SK-N-SH treated with all-trans-retinoic acid at 6 μM for 48 hours (cell line): ENCODE measurements around the gene CD48.
"Not testable (repeated sequence)": the region's sequence is repeated elsewhere in the genome, so short reads cannot be mapped to it uniquely, and the experiment has no call there.

Source experiments
- ATAC-seq: fragments of 200-7000 bp; cut with Tn5 transposase; 3 replicates; pipeline ENCODE4 v1.9.1; 2020; ENCODE audit warnings: mild to moderate bottlenecking, moderate library complexity
- ARNTL ChIP-seq: fragments of 450-650 bp; formaldehyde crosslinking; IDR thresholded peaks from 2 replicates; pipeline ENCODE4 v1.5.0; 2020; ENCODE audit warnings: low read depth, mild to moderate bottlenecking, moderate library complexity, borderline replicate concordance
- BACH2 ChIP-seq: fragments of 250-450 bp; sonication (Bioruptor Pico); IDR thresholded peaks from 2 replicates; pipeline ENCODE4 v1.9.0; 2021; ENCODE audit warnings: mild to moderate bottlenecking, borderline replicate concordance
- CSDC2 ChIP-seq: fragments of 250-450 bp; sonication (Bioruptor Pico); IDR thresholded peaks from 2 replicates; pipeline ENCODE4 v1.5.0; 2020; ENCODE audit warnings: mild to moderate bottlenecking, moderate library complexity
- ESRRG ChIP-seq: fragments of 250-450 bp; sonication (Bioruptor Pico); IDR thresholded peaks from 2 replicates; pipeline ENCODE4 v1.6.1; 2021; ENCODE audit warnings: mild to moderate bottlenecking
- GLIS3 ChIP-seq: fragments of 250-450 bp; sonication (Bioruptor Pico); IDR thresholded peaks from 2 replicates; pipeline ENCODE4 v1.5.0; 2020; ENCODE audit warnings: mild to moderate bottlenecking, moderate library complexity
- ISL1 ChIP-seq: fragments of 250-450 bp; sonication (Bioruptor Pico); IDR thresholded peaks from 2 replicates; pipeline ENCODE4 v2.1.2; 2022; ENCODE audit warnings: mild to moderate bottlenecking, moderate library complexity
- OSR1 ChIP-seq: fragments of 250-450 bp; sonication (Bioruptor Pico); IDR thresholded peaks from 2 replicates; pipeline ENCODE4 v1.8.0; 2022; ENCODE audit warnings: moderate library complexity, mild to moderate bottlenecking, inconsistent platforms
- PPARA ChIP-seq: fragments of 250-450 bp; sonication (Bioruptor Pico); IDR thresholded peaks from 2 replicates; pipeline ENCODE4 v1.5.0; 2020; ENCODE audit warnings: mild to moderate bottlenecking, borderline replicate concordance
- RARB ChIP-seq: fragments of 250-450 bp; sonication (Bioruptor Pico); IDR thresholded peaks from 2 replicates; pipeline ENCODE4 v1.8.0; 2021; ENCODE audit warnings: mild to moderate bottlenecking, moderate library complexity
- SNAI2 ChIP-seq: fragments of 250-450 bp; sonication (Bioruptor Pico); IDR thresholded peaks from 2 replicates; pipeline ENCODE4 v1.5.0; 2020; ENCODE audit warnings: mild to moderate bottlenecking, moderate library complexity
- TCF4 ChIP-seq: fragments of 250-450 bp; sonication (Bioruptor Pico); IDR thresholded peaks from 2 replicates; pipeline ENCODE4 v1.8.0; 2021; ENCODE audit warnings: mild to moderate bottlenecking, moderate library complexity, borderline replicate concordance
- TOX ChIP-seq: fragments of 250-450 bp; sonication (Bioruptor Pico); IDR thresholded peaks from 2 replicates; pipeline ENCODE4 v1.8.0; 2021; ENCODE audit warnings: mild to moderate bottlenecking, moderate library complexity, borderline replicate concordance
- ZC3H10 ChIP-seq: fragments of 250-450 bp; sonication (Bioruptor Pico); IDR thresholded peaks from 2 replicates; pipeline ENCODE4 v1.5.1; 2021; ENCODE audit warnings: mild to moderate bottlenecking, moderate library complexity
- ZFP3 ChIP-seq: fragments of 250-450 bp; sonication (Bioruptor Pico); IDR thresholded peaks from 2 replicates; pipeline ENCODE4 v1.5.0; 2020; ENCODE audit warnings: mild to moderate bottlenecking, moderate library complexity
- ZFP30 ChIP-seq: fragments of 450-650 bp; formaldehyde crosslinking; IDR thresholded peaks from 2 replicates; pipeline ENCODE4 v1.5.0; 2022; ENCODE audit warnings: mild to moderate bottlenecking, moderate library complexity
- ZNF565 ChIP-seq: fragments of 450-650 bp; formaldehyde crosslinking; conservative IDR thresholded peaks from 2 replicates; pipeline ENCODE4 v1.5.0; 2020; ENCODE audit warnings: low read depth, mild to moderate bottlenecking, moderate library complexity
- ZNF70 ChIP-seq: fragments of 450-650 bp; formaldehyde crosslinking; IDR thresholded peaks from 2 replicates; pipeline ENCODE4 v1.5.0; 2020; ENCODE audit warnings: mild to moderate bottlenecking, moderate library complexity
- ZNF8 ChIP-seq: fragments of 450-650 bp; formaldehyde crosslinking; IDR thresholded peaks from 2 replicates; pipeline ENCODE4 v1.5.0; 2020; ENCODE audit warnings: mild to moderate bottlenecking, moderate library complexity
- TF ChIP-seq, protein P1 (sequence below): fragments of 250-450 bp; sonication (Bioruptor Pico); IDR thresholded peaks from 2 replicates; pipeline ENCODE4 v1.5.0; 2020; ENCODE audit warnings: mild to moderate bottlenecking, moderate library complexity
- TF ChIP-seq, protein P2 (sequence below): fragments of 250-450 bp; sonication (Bioruptor Pico); IDR thresholded peaks from 2 replicates; pipeline ENCODE4 v1.8.0; 2020; ENCODE audit warnings: mild to moderate bottlenecking, moderate library complexity, borderline replicate concordance
- TF ChIP-seq, protein P3 (sequence below): fragments of 250-450 bp; sonication (Bioruptor Pico); IDR thresholded peaks from 2 replicates; pipeline ENCODE4 v1.8.0; 2021; ENCODE audit warnings: low read depth, mild to moderate bottlenecking, moderate library complexity, borderline replicate concordance

CD48 gene

DNA sequence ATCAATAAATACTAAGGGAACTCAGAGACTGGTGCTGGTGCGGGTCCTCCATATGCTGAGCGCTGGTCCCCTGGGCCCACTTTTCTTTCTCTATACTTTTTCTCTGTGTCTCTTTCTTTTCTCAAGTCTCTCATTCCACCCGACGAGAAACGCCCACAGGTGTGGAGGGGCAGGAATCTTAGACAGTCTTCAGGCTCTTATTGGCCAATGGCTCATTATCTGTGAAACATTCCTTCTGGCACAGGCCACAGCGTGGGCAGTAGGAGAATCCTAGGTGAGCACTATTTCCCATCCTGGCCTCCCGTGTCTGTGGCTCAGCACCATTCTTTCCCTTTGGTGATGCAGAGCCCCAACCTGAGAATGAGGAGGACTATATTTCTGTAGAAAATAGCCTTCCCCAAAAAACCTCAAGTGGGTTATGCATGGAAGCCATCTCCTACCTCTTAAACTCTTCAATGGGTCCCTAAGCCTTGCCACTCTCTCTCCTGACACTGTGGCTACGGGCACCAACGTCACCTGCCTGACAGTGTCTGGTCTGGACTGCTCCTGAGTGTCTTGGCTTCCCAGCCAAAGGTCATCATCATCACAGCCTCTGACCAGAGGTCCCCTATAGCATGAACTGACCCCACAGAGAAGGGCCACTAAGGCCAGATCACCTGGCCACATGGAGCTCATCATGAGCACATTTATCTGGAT is 58.5 kb downstream of the CD48 start:
- TF ChIP-seq ZNF565 (CRISPR knock-in tag), result no peak
- TF ChIP-seq ZC3H10, result no peak
- no peak for TF ChIP-seq PPARA (CRISPR knock-in tag)
- TF ChIP-seq OSR1 (CRISPR knock-in tag), result no peak
- no peak for TF ChIP-seq RARB (CRISPR knock-in tag)
- no peak for TF ChIP-seq TCF4 (CRISPR knock-in tag)
- no peak for TF ChIP-seq GLIS3 (CRISPR knock-in tag)
- TF ChIP-seq ZFP30 (CRISPR knock-in tag), result no peak
- no peak for TF ChIP-seq ISL1 (CRISPR knock-in tag)
- no peak for TF ChIP-seq ZNF70 (CRISPR knock-in tag)
- no peak for TF ChIP-seq ESRRG (CRISPR knock-in tag)
- TF ChIP-seq, all 23 proteins: peak for 0

DNA sequence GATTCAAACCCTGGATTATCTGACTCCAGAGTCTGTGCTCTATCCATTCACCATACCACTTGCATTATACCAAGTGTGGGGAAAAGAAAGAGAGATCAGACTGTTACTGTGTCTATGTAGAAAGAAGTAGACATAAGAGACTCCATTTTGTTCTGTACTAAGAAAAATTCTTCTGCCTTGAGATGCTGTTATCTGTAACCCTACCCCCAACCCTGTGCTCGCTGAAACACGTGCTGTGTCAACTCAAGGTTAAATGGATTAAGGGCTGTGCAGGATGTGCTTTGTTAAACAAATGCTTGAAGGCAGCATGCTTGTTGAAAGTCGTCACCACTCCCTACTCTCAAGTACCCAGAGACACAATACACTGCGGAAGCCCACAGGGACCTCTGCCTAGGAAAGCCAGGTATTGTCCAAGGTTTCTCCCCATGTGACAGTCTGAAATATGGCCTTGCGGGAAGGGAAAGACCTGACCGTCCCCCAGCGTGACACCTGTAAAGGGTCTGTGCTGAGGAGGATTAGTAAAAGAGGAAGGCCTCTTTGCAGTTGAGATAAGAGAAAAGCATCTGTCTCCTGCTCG is 59.5 kb downstream of the CD48 start:
- ATAC-seq, result not testable (repeated sequence)

More for the DNA sequence above, 58.5 kb downstream of the CD48 start:
- no peak for ATAC-seq

DNA sequence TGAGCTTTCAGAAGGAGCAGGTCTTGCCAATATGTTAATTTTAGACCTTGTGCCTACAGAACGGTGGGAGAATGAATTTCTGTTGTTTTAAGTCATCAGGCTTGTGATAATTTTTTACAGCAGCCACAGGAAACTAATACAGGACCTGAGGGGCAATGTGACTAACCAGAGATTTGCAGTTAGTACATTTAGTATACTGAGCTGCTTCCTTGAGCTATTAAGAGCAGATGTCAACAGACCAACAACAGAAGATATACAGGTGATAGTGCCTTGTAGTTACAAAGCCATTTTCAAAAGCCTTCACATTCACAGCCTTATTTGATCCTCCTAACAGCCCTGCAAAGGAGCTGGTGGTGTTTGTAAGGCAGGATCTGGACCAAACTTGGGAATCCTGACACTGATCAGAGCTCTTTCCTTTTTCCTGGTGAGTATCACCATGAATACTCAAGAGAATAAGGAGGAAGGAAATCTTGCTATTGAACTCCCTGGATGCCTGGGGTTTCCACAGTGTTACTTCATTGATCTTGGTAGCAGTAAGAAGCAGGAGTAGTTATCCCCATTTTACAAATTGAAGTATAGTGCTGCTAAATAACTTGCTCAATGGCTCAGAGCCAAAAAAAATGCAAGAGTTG is 60.1 kb downstream of the CD48 start:
- no peak for ATAC-seq
- no peak for TF ChIP-seq TCF4 (CRISPR knock-in tag)
- no peak for TF ChIP-seq ZFP3 (CRISPR knock-in tag)
- TF ChIP-seq SNAI2 (CRISPR knock-in tag), result no peak
- TF ChIP-seq ZC3H10, result no peak
- no peak for TF ChIP-seq ZNF70 (CRISPR knock-in tag)

DNA sequence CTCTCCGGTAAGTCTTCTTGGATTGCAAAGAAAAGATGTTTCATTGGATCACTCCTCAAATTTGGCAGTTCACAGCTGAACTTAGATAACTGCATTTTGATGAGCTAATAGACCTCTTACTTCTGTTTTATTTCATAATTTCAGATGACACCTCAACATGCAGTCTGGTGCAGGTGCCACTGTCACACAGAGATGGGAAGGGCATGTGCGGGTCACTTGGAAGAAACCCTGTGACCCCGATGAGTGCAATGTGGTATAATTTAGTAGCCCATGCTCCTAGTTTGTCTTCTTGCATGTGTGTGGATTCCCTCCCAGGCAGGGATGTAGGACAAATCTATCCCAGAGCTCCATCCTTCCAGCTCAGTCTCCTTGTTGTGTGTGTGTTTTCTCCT is 64.3 kb downstream of the CD48 start:
- ATAC-seq, result no peak
- TF ChIP-seq TOX, result no peak
- no peak for TF ChIP-seq ZC3H10
- TF ChIP-seq ARNTL (CRISPR knock-in tag), result no peak
- no peak for TF ChIP-seq ISL1 (CRISPR knock-in tag)
- no peak for TF ChIP-seq SNAI2 (CRISPR knock-in tag)
- no peak for TF ChIP-seq ZNF70 (CRISPR knock-in tag)
- TF ChIP-seq ZNF8 (CRISPR knock-in tag), result no peak
- no peak for TF ChIP-seq OSR1 (CRISPR knock-in tag)
- TF ChIP-seq ZNF565 (CRISPR knock-in tag), result no peak
- no peak for TF ChIP-seq TCF4 (CRISPR knock-in tag)
- TF ChIP-seq, protein P1, sequence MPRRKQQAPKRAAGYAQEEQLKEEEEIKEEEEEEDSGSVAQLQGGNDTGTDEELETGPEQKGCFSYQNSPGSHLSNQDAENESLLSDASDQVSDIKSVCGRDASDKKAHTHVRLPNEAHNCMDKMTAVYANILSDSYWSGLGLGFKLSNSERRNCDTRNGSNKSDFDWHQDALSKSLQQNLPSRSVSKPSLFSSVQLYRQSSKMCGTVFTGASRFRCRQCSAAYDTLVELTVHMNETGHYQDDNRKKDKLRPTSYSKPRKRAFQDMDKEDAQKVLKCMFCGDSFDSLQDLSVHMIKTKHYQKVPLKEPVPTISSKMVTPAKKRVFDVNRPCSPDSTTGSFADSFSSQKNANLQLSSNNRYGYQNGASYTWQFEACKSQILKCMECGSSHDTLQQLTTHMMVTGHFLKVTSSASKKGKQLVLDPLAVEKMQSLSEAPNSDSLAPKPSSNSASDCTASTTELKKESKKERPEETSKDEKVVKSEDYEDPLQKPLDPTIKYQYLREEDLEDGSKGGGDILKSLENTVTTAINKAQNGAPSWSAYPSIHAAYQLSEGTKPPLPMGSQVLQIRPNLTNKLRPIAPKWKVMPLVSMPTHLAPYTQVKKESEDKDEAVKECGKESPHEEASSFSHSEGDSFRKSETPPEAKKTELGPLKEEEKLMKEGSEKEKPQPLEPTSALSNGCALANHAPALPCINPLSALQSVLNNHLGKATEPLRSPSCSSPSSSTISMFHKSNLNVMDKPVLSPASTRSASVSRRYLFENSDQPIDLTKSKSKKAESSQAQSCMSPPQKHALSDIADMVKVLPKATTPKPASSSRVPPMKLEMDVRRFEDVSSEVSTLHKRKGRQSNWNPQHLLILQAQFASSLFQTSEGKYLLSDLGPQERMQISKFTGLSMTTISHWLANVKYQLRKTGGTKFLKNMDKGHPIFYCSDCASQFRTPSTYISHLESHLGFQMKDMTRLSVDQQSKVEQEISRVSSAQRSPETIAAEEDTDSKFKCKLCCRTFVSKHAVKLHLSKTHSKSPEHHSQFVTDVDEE (CRISPR knock-in tag), result no peak
- TF ChIP-seq RARB (CRISPR knock-in tag), result no peak
- TF ChIP-seq PPARA (CRISPR knock-in tag), result no peak
- TF ChIP-seq, protein P2, sequence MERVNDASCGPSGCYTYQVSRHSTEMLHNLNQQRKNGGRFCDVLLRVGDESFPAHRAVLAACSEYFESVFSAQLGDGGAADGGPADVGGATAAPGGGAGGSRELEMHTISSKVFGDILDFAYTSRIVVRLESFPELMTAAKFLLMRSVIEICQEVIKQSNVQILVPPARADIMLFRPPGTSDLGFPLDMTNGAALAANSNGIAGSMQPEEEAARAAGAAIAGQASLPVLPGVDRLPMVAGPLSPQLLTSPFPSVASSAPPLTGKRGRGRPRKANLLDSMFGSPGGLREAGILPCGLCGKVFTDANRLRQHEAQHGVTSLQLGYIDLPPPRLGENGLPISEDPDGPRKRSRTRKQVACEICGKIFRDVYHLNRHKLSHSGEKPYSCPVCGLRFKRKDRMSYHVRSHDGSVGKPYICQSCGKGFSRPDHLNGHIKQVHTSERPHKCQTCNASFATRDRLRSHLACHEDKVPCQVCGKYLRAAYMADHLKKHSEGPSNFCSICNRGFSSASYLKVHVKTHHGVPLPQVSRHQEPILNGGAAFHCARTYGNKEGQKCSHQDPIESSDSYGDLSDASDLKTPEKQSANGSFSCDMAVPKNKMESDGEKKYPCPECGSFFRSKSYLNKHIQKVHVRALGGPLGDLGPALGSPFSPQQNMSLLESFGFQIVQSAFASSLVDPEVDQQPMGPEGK (CRISPR knock-in tag), result no peak
- TF ChIP-seq ESRRG (CRISPR knock-in tag), result no peak
- no peak for TF ChIP-seq BACH2 (CRISPR knock-in tag)
- no peak for TF ChIP-seq ZFP3 (CRISPR knock-in tag)
- TF ChIP-seq, protein P3, sequence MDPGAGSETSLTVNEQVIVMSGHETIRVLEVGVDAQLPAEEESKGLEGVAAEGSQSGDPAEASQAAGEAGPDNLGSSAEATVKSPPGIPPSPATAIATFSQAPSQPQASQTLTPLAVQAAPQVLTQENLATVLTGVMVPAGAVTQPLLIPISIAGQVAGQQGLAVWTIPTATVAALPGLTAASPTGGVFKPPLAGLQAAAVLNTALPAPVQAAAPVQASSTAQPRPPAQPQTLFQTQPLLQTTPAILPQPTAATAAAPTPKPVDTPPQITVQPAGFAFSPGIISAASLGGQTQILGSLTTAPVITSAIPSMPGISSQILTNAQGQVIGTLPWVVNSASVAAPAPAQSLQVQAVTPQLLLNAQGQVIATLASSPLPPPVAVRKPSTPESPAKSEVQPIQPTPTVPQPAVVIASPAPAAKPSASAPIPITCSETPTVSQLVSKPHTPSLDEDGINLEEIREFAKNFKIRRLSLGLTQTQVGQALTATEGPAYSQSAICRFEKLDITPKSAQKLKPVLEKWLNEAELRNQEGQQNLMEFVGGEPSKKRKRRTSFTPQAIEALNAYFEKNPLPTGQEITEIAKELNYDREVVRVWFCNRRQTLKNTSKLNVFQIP (CRISPR knock-in tag), result no peak
- TF ChIP-seq CSDC2, result no peak
